NK-92 (cell line): ENCODE results near the gene ODC1.
"Not testable (repeated sequence)": the region's sequence is repeated elsewhere in the genome, so short reads cannot be mapped to it uniquely, and the experiment has no call there.

Experiments
- DNase-seq: peaks from one replicate; lab custom pipeline; 2025; ENCODE audit not compliant: unreplicated experiment; lab: John Stamatoyannopoulos, UW

Gene ODC1

GRCh38 chr2:10478916-10479315 is 30.8 kb upstream of the ODC1 start:
- DNase-seq = no peak

GRCh38 chr2:10478298-10478625 is 30.1 kb upstream of the ODC1 start:
- no peak for DNase-seq

- DNase-seq = no peak
Measured at GRCh38 chr2:10477443-10478297, 29.5 kb upstream of the ODC1 start.

GRCh38 chr2:10476723-10477442 is 28.8 kb upstream of the ODC1 start:
- DNase-seq = no peak

- DNase-seq = no peak
Measured at GRCh38 chr2:10475811-10476660, 27.9 kb upstream of the ODC1 start.

- DNase-seq = no peak
Measured at GRCh38 chr2:10475221-10475722, 27.1 kb upstream of the ODC1 start.

- no peak for DNase-seq
Measured at GRCh38 chr2:10473121-10473756, 25.1 kb upstream of the ODC1 start.

GRCh38 chr2:10471955-10472354 is 23.8 kb upstream of the ODC1 start:
- no peak for DNase-seq

- DNase-seq = no peak
Measured at GRCh38 chr2:10471046-10471571, 23.0 kb upstream of the ODC1 start.

- no peak for DNase-seq
Measured at GRCh38 chr2:10469955-10470608, 22.0 kb upstream of the ODC1 start.

- DNase-seq = no peak
Measured at GRCh38 chr2:10469301-10469700, 21.2 kb upstream of the ODC1 start.

- no peak for DNase-seq
Measured at GRCh38 chr2:10467401-10467800, 19.3 kb upstream of the ODC1 start.

- no peak for DNase-seq
Measured at GRCh38 chr2:10466801-10467200, 18.7 kb upstream of the ODC1 start.

GRCh38 chr2:10465910-10466309 is 17.8 kb upstream of the ODC1 start:
- DNase-seq = no peak

- no peak for DNase-seq
Measured at GRCh38 chr2:10462178-10463083, 14.3 kb upstream of the ODC1 start.

- DNase-seq = no peak
Measured at GRCh38 chr2:10460366-10460796, 12.3 kb upstream of the ODC1 start.

GRCh38 chr2:10457846-10458598 is 9.9 kb upstream of the ODC1 start:
- DNase-seq = no peak

- not testable (repeated sequence) for DNase-seq
Measured at GRCh38 chr2:10457195-10457594, 9.1 kb upstream of the ODC1 start.
